COLO668 (cell line): Measurements from ENCODE around the gene HS6ST2.

Experiments
- DNase-seq: peaks from one replicate; lab custom pipeline; 2025; ENCODE audit not compliant: unreplicated experiment; lab: John Stamatoyannopoulos, UW

The HS6ST2 gene

GRCh38 chrX:132807411-132808030 is 150.9 kb downstream of the HS6ST2 start:
- no peak for DNase-seq

- no peak for DNase-seq
These were observed 156.4 kb downstream of the HS6ST2 start for GRCh38 chrX:132802033-132802432.

DNA sequence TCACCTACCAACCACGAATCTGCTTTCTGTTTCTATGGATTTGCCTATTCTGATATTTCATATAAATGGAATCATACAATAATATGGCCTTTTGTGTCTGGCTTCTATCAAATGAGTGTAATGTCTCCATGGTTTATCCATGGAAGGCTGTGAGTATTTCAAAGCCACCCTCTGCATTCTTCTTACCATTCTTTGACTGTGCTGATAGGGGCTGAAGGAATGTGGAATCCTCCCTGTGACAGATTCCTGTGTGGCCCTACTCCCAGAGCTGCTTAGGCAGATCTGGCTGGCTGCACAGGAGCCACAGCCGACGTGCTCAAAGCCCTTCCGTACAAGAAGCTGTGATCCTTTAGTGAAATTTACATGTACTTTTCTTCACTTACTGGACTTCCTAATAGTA is 163.2 kb downstream of the HS6ST2 start:
- no peak for DNase-seq

GRCh38 chrX:132791714-132792113 is 166.7 kb downstream of the HS6ST2 start:
- no peak for DNase-seq

- DNase-seq = no peak
These were observed 168.1 kb downstream of the HS6ST2 start for GRCh38 chrX:132790329-132790728.

GRCh38 chrX:132786217-132786616 is 172.2 kb downstream of the HS6ST2 start:
- no peak for DNase-seq

DNA sequence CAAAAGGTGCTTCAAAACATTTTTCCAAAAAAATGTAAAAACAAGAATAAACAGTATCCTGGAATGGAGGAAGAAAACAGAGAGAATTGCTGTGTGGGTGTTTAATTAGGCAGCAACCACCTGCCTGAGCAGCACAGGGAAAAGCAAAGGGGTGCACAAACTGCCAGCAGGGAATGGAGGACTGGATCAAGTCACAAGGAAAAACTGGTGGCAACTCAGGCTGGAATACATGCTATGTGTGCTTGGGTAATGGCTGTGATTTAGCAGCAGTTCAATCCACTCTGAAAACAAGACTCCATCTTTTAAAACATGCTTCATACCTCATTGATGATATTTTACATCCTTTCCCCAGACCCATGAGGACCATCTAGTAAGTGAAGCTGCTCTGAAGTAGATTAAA is 179.5 kb downstream of the HS6ST2 start:
- no peak for DNase-seq

GRCh38 chrX:132776486-132777210 is 181.8 kb downstream of the HS6ST2 start:
- DNase-seq = no peak

DNA sequence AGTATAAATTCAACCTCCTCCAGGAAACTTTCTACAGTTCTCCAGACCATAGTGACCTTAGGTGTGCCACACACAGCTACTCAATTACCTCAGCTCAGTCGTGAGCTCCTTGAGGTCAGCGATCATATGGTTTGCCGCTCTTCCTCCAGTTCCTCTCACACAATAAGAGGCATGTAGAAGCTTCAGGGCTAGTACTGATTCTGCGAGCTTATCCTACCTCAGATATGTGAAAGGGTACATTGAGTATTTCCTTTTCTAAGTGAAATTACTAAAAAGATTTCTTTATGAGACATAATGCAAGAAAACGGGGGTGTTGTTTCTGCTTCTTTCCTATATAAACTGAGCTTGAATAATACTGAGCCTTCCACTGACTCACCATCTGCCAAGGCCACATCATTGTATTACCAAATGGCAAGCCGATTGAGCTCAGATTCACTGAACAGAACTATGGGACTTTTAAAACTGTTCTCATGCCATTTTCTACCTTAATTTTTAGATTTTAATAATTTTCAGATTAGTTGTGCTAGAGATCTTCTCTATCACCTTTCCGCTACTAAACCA is 183.1 kb downstream of the HS6ST2 start:
- DNase-seq = no peak

DNA sequence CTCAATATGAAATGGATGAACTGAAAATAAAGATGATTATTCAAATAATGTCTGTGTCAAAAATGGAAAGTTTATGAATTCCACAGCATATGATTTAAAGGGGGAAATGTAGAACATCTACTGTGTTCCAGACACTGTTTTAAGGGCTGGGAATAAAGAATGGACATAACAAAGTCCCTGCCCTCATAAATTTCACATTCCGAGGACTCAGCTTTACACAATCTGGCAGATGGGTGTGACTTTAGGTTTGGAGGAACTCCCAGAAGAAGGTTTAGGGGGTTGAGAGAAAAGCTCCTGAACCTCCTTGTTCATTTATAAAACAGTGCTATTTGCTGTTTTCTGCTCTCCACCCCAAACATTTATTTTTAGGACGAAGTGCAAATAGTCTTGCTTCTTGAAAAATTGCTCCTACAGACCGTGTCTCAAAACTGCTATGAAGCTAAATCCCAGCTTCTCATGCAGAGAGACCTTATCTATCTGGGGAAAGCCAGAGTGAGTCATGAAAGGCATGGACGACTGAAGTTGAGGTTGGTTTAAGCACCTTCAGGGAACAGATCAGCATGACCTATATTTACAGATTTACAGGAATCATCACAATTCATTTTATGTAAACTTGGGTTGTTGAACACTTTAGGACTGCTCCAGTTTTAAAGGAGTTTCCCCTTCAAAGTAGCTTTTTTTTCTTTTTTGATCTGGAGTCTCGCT is 184.3 kb downstream of the HS6ST2 start:
- DNase-seq = no peak

DNA sequence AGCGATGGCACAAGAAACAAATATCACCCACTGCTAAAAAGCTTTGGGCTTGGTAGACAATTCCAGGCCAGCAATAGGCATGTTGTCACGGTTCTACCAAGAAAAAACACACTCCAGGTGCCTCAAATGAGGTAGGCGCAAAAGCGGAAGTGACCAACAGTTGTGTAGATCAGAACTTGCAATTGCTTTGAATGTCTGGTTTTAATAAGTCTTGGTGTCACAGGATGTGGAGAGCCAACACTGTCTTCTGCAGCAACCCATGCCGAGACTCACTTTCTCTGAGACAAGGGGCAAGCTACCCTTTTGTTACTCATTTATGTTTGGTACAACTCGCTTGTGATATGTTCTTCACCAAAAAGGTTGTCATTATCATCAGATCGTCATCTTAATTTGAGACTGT is 188.8 kb downstream of the HS6ST2 start:
- no peak for DNase-seq

DNA sequence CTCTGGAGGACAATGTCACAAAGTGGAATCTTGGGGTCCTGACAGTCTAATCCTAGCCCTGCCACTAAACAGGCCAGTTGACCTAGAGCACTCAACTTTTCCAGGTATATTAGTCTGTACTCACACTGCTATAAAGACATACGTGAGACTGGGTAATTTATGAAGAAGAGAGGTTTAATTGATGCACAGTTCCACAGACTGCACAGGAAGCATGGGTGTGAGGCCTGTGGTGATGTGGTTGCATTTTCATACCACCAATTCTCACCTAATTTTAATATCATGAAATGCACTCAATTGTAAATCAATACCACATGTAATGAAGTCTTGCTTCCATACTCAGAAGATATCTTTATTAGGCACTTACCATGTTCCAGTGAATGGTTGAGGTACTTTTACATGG is 192.0 kb downstream of the HS6ST2 start:
- DNase-seq = no peak

DNA sequence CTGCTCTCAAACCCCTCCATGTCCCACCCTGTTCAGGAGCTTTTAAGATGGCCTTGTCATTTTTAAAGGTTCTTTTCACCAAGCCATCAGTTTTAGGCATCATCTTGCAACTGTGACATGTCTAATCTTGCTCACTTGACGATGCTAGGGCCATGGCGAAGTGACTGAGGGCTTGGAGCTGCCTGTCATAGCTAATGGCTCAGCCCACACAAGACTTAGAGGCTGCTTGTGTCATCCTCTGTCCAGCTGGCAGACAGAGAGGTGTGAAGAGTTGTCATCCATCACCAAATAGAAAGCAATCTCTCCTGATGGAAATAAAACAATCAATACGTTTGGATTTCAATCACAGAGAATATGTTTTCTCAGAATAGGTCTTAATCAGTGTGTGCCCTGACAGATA is 194.9 kb downstream of the HS6ST2 start:
- no peak for DNase-seq

- no peak for DNase-seq
These were observed 199.7 kb downstream of the HS6ST2 start for GRCh38 chrX:132758759-132759158.

DNA sequence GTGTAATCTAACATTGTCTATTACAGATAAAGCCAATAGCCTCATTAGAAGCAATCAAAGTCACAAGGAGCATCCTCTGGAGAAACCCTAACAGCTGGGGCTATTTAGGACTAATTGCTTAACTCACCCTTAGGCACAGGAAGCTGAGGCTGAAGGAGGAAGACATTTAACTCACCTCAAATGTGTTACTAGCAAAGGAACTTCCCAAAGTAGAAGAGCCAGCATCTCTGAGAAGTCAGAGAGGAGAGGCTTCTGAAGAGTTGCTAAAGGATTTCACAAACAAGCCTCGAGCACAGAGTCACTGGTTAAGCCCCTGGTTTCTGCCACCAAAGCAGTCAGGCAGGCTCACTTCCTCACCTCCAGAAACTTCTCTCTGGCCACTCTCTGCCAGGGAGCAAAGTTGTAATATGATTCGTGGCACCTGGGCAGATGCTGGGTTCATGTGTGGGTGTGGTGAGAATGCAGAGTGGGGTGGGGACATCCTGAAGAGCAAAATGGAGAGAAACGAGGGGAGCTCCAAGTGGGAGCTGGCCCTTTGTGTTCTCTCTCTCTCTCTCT is 201.3 kb downstream of the HS6ST2 start:
- DNase-seq = no peak

DNA sequence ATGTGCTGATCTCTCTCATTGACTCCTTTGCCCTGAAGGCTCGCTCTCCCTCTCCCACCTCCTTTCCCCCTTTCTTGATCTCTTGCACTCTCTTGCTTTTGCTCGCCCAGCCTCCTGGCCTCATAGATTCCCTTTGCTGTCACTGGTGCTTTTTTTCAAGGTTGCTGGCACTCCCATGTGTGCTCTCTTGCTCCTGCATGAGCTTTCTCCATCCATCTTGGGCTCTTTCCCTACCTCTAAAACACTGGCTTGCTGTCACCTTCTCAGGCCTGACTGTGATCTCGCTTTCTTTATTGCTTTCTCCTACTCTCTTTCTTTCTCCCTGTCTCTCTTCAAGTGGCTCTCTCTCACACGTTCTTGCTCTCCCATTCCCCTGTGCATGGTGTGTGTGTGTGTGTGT is 202.0 kb downstream of the HS6ST2 start:
- DNase-seq = no peak

DNA sequence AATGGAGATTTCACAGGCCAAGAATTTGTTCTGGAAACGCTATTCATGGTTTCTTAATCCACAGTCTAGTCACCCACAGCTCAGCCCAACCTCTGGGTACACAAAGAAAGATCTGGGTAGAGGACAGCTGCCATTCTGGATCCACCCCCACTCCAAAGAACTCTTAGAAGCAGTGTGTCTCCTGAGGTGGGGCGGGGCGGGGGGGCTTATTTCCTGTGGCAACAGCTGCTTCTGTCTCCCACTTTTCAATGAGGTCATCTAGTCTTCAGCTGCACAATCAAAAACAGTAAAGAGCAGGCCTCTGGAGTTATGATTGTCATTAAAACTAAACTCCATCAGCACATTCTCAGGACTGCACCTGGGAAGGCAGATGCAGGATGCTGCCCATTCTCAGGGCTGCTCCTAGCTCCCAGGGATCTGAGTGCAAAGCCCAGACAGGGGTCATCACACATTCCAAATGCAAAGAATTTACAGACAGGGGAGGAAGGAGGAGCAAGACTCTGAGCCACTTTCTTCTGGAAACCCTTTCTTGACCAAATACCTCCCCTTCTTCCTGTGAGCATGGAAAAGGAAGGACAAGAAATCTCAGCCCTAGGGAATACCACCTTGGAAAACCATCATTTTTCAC is 207.3 kb downstream of the HS6ST2 start:
- peak; percentile 23 for DNase-seq

DNA sequence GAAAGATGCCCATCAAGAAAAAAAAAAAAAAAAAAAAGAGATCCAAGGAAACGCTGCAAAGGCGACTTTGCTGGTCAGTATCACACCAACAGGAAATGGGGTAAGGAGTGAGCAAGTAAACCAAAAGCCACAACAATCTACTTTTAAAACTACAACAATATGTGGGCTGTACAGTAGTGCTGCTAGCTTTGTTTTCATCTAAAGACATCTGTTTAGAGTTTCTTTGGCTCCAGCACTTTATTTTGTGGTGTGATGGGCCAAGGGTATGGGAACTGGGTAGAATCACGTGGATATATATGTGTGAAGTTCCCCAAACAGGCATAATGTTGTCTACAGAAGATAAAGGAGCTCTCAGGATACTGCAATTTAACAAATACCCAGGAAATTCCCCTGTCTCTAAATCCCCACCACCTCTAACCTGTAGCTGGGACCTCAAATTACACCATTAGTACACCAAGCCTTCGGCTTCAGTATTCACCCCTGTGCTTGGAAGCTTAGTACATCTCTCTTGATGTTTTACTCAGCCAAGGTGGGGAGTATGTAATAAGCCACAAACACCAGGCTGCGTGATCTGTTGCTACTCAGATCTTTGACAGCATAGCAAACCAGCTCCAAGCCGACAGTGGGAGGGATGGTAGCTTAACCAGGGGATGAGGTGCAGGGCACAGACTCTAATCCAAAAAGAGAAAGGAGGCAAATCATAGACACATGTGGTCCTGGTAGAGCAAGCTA is 207.9 kb downstream of the HS6ST2 start:
- no peak for DNase-seq

DNA sequence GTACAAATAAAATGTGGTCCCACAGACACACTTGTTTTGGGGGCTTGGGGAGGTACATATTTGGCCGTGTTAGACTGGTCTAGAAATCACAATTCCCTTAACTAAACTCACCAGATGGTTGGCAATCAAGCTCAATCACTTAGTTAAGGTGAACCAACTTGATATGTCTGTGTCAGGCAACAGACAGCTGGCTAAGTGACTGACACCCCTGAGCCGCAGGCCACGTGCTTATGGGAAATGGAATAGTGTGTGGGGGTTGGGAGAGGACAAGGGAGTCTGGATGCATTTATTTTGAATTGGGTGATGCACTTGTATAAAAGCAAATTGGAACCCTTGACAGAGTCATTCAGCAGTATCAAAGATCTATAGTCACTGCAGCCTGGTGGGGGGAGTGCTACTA is 209.0 kb downstream of the HS6ST2 start:
- DNase-seq = no peak

- DNase-seq = no peak
These were observed 209.5 kb downstream of the HS6ST2 start for GRCh38 chrX:132748909-132749308.

- no peak for DNase-seq
These were observed 210.2 kb downstream of the HS6ST2 start for GRCh38 chrX:132748268-132748667.
